Omental fat pad (tissue), 4 donors: Measurements from ENCODE around the gene DNAJC17. TPM values are rescaled to one million over a fixed set of nuclear protein-coding genes. Genes with fewer than 3 reads are reported as not detected.

Experiments used
- ATAC-seq: fragments of 150-250 bp; one replicate; pipeline ENCODE4 v1.9.1; 2016; ENCODE audit warnings: mild to moderate bottlenecking, moderate library complexity; ENCODE audit not compliant: low FRiP score
- DNase-seq: peaks from one replicate; pipeline ENCODE4 v3.0.0-alpha.2; 2019; ENCODE audit warnings: low spot score
- CTCF ChIP-seq, 3 donors: fragments of 450-650 bp; IDR thresholded peaks; one replicate each; pipeline ENCODE4 v1.5.1; 2016 to 2017; ENCODE audit warnings: antibody characterized with exemption in 3 of 3, mild to moderate bottlenecking in 3 of 3, moderate library complexity in 2 of 3
- total RNA-seq, 4 donors: library from RNA; depleted of rRNA; stranded (reverse); fragments of >200 nt; gene quantifications; one replicate each; pipeline ENCODE4 v1.1.0, GENCODE V29; 2016

The DNAJC17 gene, protein sequence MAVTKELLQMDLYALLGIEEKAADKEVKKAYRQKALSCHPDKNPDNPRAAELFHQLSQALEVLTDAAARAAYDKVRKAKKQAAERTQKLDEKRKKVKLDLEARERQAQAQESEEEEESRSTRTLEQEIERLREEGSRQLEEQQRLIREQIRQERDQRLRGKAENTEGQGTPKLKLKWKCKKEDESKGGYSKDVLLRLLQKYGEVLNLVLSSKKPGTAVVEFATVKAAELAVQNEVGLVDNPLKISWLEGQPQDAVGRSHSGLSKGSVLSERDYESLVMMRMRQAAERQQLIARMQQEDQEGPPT
- 10 to 100 TPM in 3 of 4 donors, 1 to 10 TPM in 1; 8.8 to 21.1 (median 17.1) TPM for total RNA-seq

DNA sequence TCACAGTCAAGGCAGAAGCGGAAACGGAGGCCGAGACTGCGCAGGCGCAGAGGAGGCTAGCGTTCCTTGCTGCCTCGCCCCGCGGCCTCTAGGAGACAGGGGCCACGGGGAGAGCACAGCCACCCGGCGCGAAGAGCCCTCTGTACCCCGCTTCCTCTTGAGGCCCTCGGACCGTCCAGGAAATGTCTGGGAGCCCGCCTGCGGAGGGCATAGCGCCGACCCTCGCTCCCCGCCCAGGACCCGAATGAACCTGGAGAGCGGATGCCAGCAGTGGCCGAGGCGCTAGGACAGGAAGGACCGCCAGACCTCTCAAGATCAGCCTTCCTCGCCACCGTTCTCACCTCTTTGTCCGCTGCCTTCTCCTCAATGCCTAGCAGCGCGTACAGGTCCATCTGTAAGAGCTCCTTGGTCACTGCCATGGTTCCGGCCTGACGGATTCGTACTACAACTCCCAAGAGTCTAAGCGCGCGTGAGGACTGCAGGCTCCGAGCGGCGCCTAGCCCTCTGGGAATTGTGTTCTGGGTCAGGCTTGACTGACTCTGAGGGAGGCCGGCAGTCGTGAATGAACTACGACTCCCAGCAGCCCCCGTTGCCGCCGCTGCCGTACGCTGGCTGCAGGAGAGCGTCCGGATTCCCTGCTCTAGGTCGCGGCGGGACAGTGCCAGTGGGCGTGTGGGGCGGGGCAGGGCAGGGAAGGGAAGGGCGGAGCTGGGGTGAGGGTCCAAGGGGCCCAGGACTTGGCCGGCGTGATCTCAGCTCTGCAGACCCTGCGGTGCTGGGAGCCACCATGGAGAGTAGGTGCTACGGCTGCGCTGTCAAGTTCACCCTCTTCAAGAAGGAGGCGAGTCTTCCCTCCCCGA, at the start of gene DNAJC17, which contains the start of gene ZFYVE19:
Gene DNAJC17 (minus strand): TSS at position 446 of the 860 bp plus-strand sequence. CDS start 27 bp downstream, at position 419.
Gene ZFYVE19 (plus strand): TSS at position 62 of the 860 bp plus-strand sequence. CDS start 501 bp downstream, at position 563.
- peak; percentile 81 for DNase-seq
- peak; percentile 100 for ATAC-seq
- no peak for TF ChIP-seq CTCF (IDR thresholded peaks at IDR 0.05)

DNA sequence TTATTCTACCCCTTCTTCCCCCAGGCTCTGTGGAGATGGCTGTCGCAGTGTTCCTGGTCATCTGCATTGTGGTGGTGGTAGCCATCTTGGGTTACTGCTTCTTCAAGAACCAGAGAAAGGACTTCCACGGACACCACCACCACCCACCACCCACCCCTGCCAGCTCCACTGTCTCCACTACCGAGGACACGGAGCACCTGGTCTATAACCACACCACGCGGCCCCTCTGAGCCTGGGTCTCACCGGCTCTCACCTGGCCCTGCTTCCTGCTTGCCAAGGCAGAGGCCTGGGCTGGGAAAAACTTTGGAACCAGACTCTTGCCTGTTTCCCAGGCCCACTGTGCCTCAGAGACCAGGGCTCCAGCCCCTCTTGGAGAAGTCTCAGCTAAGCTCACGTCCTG, 49.5 kb upstream of the DNAJC17 start:
- no peak for ATAC-seq
- TF ChIP-seq CTCF (IDR thresholded peaks at IDR 0.05) = no peak
- no peak for DNase-seq

- DNase-seq = no peak
- no peak for ATAC-seq
- TF ChIP-seq CTCF (IDR thresholded peaks at IDR 0.05) = no peak
These were observed 48.5 kb upstream of the DNAJC17 start for GRCh38 chr15:40855706-40856234.

DNA sequence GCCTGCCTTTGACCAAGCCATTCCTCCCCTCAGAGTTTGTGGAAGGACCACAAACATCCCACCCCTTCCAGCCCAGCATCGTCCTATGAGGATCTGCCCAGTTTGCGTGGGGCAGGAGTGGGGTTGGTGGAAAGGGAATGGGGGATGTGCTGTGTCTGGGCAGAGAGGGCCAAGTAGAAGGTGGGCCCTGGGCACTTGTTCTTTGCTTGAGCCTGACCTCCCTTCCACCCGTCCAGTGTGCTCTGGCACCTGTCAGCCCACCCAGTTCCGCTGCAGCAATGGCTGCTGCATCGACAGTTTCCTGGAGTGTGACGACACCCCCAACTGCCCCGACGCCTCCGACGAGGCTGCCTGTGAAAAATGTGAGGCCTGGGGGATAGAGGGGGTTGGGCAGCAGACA, 46.9 kb upstream of the DNAJC17 start:
- TF ChIP-seq CTCF (IDR thresholded peaks at IDR 0.05) = no peak
- DNase-seq (no peak), ATAC-seq (no peak)

DNA sequence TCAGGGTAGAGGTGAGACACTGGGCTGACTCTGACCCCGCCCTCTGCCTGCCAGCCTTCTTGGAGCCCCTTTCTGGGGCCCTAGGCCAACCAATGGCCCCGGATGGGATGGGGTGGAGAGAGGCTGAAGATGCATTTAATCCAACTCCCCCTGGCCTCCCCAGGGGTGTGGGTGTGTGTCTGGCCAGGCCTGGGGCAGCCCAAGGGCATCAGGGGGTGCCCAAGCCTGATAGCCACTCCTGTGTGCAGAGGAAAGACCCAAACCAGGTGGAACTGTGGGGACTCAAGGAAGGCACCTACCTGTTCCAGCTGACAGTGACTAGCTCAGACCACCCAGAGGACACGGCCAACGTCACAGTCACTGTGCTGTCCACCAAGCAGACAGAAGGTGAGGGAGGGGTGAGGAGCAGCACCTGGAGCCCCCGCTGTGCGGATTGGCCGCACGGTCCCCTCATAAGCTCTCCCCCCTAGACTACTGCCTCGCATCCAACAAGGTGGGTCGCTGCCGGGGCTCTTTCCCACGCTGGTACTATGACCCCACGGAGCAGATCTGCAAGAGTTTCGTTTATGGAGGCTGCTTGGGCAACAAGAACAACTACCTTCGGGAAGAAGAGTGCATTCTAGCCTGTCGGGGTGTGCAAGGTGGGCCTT, 46.1 kb upstream of the DNAJC17 start:
- ATAC-seq (no peak), DNase-seq (no peak)
- TF ChIP-seq CTCF (IDR thresholded peaks at IDR 0.05) = no peak

- TF ChIP-seq CTCF (IDR thresholded peaks at IDR 0.05) = no peak
- DNase-seq = no peak
- ATAC-seq = no peak
These were observed 45.3 kb upstream of the DNAJC17 start for GRCh38 chr15:40852529-40852928.
